DOHH2 (cell line): ENCODE measurements around the gene ANXA9.

ENCODE experiments used
- H3F3A ChIP-seq: fragments of 200-600 bp; sonication (generic), shearing (Covaris generic); 2 replicates; pipeline ENCODE4 v1.6.0; 2016; ENCODE audit warnings: antibody characterized with exemption, mild to moderate bottlenecking; ENCODE audit not compliant: control insufficient read depth, insufficient read depth
- H3K27ac ChIP-seq: fragments of 200-600 bp; sonication (generic); 2 replicates; pipeline ENCODE4 v1.5.1; 2014; ENCODE audit warnings: low read depth, mild to moderate bottlenecking, low read length, moderate library complexity
- H3K27me3 ChIP-seq: fragments of 200-600 bp; sonication (generic); 2 replicates; pipeline ENCODE4 v1.6.1; 2014; ENCODE audit warnings: mild to moderate bottlenecking, low read length, mixed read lengths; ENCODE audit not compliant: control insufficient read depth
- H3K36me3 ChIP-seq: fragments of 200-600 bp; sonication (generic); 2 replicates; pipeline ENCODE4 v1.6.1; 2014; ENCODE audit warnings: mild to moderate bottlenecking, low read length, moderate library complexity, mixed read lengths; ENCODE audit not compliant: control insufficient read depth
- H3K4me1 ChIP-seq: fragments of 200-600 bp; sonication (generic); 2 replicates; pipeline ENCODE4 v1.6.1; 2014; ENCODE audit warnings: mild to moderate bottlenecking, low read length, mixed read lengths; ENCODE audit not compliant: control insufficient read depth
- H3K4me2 ChIP-seq: fragments of 200-600 bp; sonication (generic); 2 replicates; pipeline ENCODE4 v1.6.0; 2014; ENCODE audit warnings: mild to moderate bottlenecking, low read length, moderate library complexity
- H3K4me3 ChIP-seq: fragments of 200-600 bp; sonication (generic); 2 replicates; pipeline ENCODE4 v1.5.1; 2014; ENCODE audit warnings: mild to moderate bottlenecking, low read length, mixed read lengths
- H3K79me2 ChIP-seq: fragments of 200-600 bp; sonication (generic); 2 replicates; pipeline ENCODE4 v1.6.1; 2014; ENCODE audit warnings: mild to moderate bottlenecking, low read length, mixed read lengths; ENCODE audit not compliant: control insufficient read depth
- H3K9me2 ChIP-seq: fragments of 200-600 bp; sonication (generic); replicated peaks from 2 replicates; pipeline ENCODE4 v1.6.1; 2014; ENCODE audit warnings: mild to moderate bottlenecking, low read length, mixed read lengths; ENCODE audit not compliant: control insufficient read depth
- H3K9me3 ChIP-seq: fragments of 200-600 bp; sonication (generic); 2 replicates; pipeline ENCODE4 v1.6.1; 2014; ENCODE audit warnings: antibody characterized with exemption, low read length, mixed read lengths; ENCODE audit not compliant: control insufficient read depth, insufficient read depth
- H4K20me1 ChIP-seq: fragments of 200-600 bp; sonication (generic); 2 replicates; pipeline ENCODE4 v1.6.0; 2014; ENCODE audit warnings: low read depth, mild to moderate bottlenecking, antibody characterized with exemption, low read length, moderate library complexity; ENCODE audit not compliant: control insufficient read depth, insufficient read depth
- CTCF ChIP-seq: fragments of 200-600 bp; sonication (generic); IDR thresholded peaks from one replicate; pipeline ENCODE4 v1.5.1; 2014; ENCODE audit warnings: antibody characterized with exemption, mild to moderate bottlenecking, low read depth, low read length; ENCODE audit not compliant: poor library complexity, severe bottlenecking
- EZH2phosphoT487 ChIP-seq: fragments of 200-600 bp; sonication (generic); IDR thresholded peaks from 2 replicates; pipeline ENCODE4 v1.6.1; 2017; ENCODE audit warnings: borderline replicate concordance, mild to moderate bottlenecking, antibody characterized with exemption, low read length, moderate library complexity, mixed read lengths

The ANXA9 gene

DNA sequence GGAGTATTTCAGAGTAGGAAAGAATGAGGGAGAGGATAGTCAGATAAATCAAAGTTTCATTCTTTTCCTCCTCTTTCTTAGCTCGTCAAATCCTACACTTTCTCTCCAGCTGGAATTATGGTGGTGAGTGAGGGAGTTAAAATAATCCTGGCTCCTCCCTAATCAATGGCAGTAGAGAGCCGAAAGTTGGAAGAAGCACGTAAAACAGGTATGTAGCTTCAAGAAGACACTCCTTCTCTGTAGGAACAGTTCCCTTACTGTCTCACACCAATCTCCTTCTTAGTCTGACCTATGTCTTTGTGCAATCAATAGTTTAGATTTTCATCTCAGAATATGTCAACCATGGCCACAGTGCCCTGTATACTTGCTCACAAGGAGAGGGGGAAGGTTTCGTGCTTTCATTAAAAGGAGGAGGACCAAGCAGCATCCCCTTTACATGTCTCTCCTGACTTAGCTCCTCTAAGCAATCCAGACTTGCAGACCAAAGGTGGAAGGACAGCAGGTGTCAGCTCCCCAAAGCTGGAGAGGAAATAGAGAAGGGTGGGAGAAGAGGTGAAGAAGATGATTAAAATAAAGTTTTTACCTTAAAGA, 23.7 kb downstream of the ANXA9 start:
- no peaks in the 10 kb centered on the region for H3K9me3 ChIP-seq
- H3F3A ChIP-seq, result peaks cover 6% of the 10 kb centered on the region
- H3K4me1 ChIP-seq, result peaks cover 60% of the 10 kb centered on the region
- peaks cover 18% of the 10 kb centered on the region for H3K79me2 ChIP-seq
- H4K20me1 ChIP-seq, result no peaks in the 10 kb centered on the region
- H3K36me3 ChIP-seq, result 0 out of 2 replicates have a peak, but pooled peaks cover 3% of the 10 kb centered on the region
- no peaks in the 10 kb centered on the region for H3K27me3 ChIP-seq
- H3K4me2 ChIP-seq, result peak overlapping the region; percentile 61
- no peak for TF ChIP-seq CTCF
- TF ChIP-seq EZH2phosphoT487, result no peak
- H3K4me3 ChIP-seq, result peak overlapping the region; percentile 64
- no peaks in the 10 kb centered on the region for H3K9me2 ChIP-seq
- H3K27ac ChIP-seq, result no peak overlapping the region

- Histone ChIP-seq H3K9me2 (no peaks in the 10 kb centered on the region), H3K36me3 (0 out of 2 replicates have a peak, but pooled peaks cover 3% of the 10 kb centered on the region), H3K4me1 (peaks cover 60% of the 10 kb centered on the region), H3F3A (peaks cover 6% of the 10 kb centered on the region), H4K20me1 (no peaks in the 10 kb centered on the region), H3K4me2 (peak within 1 kb of the TSS; percentile 90), H3K27me3 (no peaks in the 10 kb centered on the region), H3K4me3 (peak within 1 kb of the TSS; percentile 96), H3K27ac (peak within 1 kb of the TSS; percentile 21; the same call in 1 of the 2 replicates), H3K79me2 (peaks cover 24% of the 10 kb centered on the region), H3K9me3 (no peaks in the 10 kb centered on the region)
- TF ChIP-seq CTCF (no peak), EZH2phosphoT487 (no peak)
Observed at GRCh38 chr1:151006327-151007052, 24.4 kb downstream of the ANXA9 start, which contains the start of gene MINDY1. TSS of gene MINDY1 (minus strand) at chr1:151006902. CDS start at chr1:151002617, 4,285 bp downstream.

DNA sequence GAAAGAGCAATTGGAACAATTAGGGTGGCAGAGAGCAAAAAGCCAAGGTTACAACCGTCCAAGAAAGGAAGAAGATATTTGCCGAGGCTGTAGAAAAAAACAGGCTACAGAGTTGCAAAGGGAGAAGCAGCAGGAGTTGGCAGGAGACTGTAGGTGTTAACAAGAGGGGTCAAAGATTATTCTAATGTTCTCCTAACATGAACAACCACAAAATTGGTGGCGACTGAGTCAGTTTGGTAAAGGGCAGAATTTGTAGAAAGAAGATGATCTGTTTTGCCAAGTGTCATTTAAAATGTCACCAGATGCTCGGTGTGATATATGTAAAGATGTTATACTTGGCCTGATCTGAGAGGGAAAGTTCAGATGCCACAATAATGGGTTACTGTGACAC, 25.8 kb downstream of the ANXA9 start:
- H4K20me1 ChIP-seq, result no peaks in the 10 kb centered on the region
- peaks cover 6% of the 10 kb centered on the region for H3F3A ChIP-seq
- peaks cover 59% of the 10 kb centered on the region for H3K4me1 ChIP-seq
- no peak for TF ChIP-seq EZH2phosphoT487
- TF ChIP-seq CTCF, result no peak
- peak overlapping the region; percentile 90 for H3K4me2 ChIP-seq
- H3K4me3 ChIP-seq, result peak overlapping the region; percentile 96
- H3K9me3 ChIP-seq, result no peaks in the 10 kb centered on the region
- no peaks in the 10 kb centered on the region for H3K9me2 ChIP-seq
- H3K27me3 ChIP-seq, result no peaks in the 10 kb centered on the region
- peaks cover 24% of the 10 kb centered on the region for H3K79me2 ChIP-seq
- peak overlapping the region; percentile 21; the same call in 1 of the 2 replicates for H3K27ac ChIP-seq
- 0 out of 2 replicates have a peak, but pooled peaks cover 3% of the 10 kb centered on the region for H3K36me3 ChIP-seq
